ENCODE measurements around the gene UNC5A.

Gene UNC5A

GRCh38 chr5:176831425-176831824 is 21.1 kb downstream of the UNC5A start:
- no peak overlapping the region for H3K27ac ChIP-seq (ENCODE audit: low read length)
- H3K4me2 ChIP-seq (ENCODE audit: insufficient read depth, low read length), result no peak overlapping the region
- 0 out of 2 replicates have a peak, but pooled peaks cover 4% of the 10 kb centered on the region for H4K20me1 ChIP-seq (ENCODE audit: insufficient read depth, low read length)
- no peaks in the 10 kb centered on the region for H3K4me1 ChIP-seq (ENCODE audit: insufficient read depth, low read length)
- no peaks in the 10 kb centered on the region for H3K9me3 ChIP-seq (ENCODE audit: insufficient read depth, low read length, severe bottlenecking)
- no peaks in the 10 kb centered on the region for H3K27me3 ChIP-seq (ENCODE audit: insufficient read depth, low read length, poor library complexity)
- no peak for DNase-seq
- TF ChIP-seq CTCF (IDR thresholded peaks at IDR 0.05; ENCODE audit: borderline replicate concordance, extremely low read depth, low read length, poor library complexity, severe bottlenecking) (no peak), EZH2 (IDR thresholded peaks at IDR 0.05; ENCODE audit: borderline replicate concordance, low read depth, low read length, severe bottlenecking) (no peak)
- H3K36me3 ChIP-seq (ENCODE audit: insufficient read depth, low read length), result no peaks in the 10 kb centered on the region
- H2AFZ ChIP-seq (ENCODE audit: low read depth, low read length), result no peak overlapping the region
- no peak overlapping the region for H3K9ac ChIP-seq (ENCODE audit: low read depth, low read length)
- no peaks in the 10 kb centered on the region for H3K79me2 ChIP-seq (ENCODE audit: insufficient read depth, low read length)
- ATAC-seq (ENCODE audit: insufficient read depth, low read depth), result no peak
- no peak overlapping the region for H3K4me3 ChIP-seq (ENCODE audit: low read depth in 1 of 2, low read length in 2 of 2)

- H3K9me3 ChIP-seq (ENCODE audit: insufficient read depth, low read length, severe bottlenecking), result no peaks in the 10 kb centered on the region
- H2AFZ ChIP-seq (ENCODE audit: low read depth, low read length), result no peak overlapping the region
- H3K36me3 ChIP-seq (ENCODE audit: insufficient read depth, low read length), result no peaks in the 10 kb centered on the region
- DNase-seq, result no peak
- no peak overlapping the region for H3K4me3 ChIP-seq (ENCODE audit: low read depth in 1 of 2, low read length in 2 of 2)
- no peak for TF ChIP-seq EZH2 (IDR thresholded peaks at IDR 0.05; ENCODE audit: borderline replicate concordance, low read depth, low read length, severe bottlenecking)
- no peak for TF ChIP-seq CTCF (IDR thresholded peaks at IDR 0.05; ENCODE audit: borderline replicate concordance, extremely low read depth, low read length, poor library complexity, severe bottlenecking)
- no peaks in the 10 kb centered on the region for H3K27me3 ChIP-seq (ENCODE audit: insufficient read depth, low read length, poor library complexity)
- no peak overlapping the region for H3K9ac ChIP-seq (ENCODE audit: low read depth, low read length)
- no peak overlapping the region for H3K27ac ChIP-seq (ENCODE audit: low read length)
- no peak for ATAC-seq (ENCODE audit: insufficient read depth, low read depth)
- H4K20me1 ChIP-seq (ENCODE audit: insufficient read depth, low read length), result peaks cover 9% of the 10 kb centered on the region
- no peak overlapping the region for H3K4me2 ChIP-seq (ENCODE audit: insufficient read depth, low read length)
- no peaks in the 10 kb centered on the region for H3K79me2 ChIP-seq (ENCODE audit: insufficient read depth, low read length)
- H3K4me1 ChIP-seq (ENCODE audit: insufficient read depth, low read length), result no peaks in the 10 kb centered on the region
Observed at GRCh38 chr5:176832162-176832561, 21.8 kb downstream of the UNC5A start.

- no peak for ATAC-seq (ENCODE audit: insufficient read depth, low read depth)
Observed at GRCh38 chr5:176833286-176833685, 22.9 kb downstream of the UNC5A start.

More at GRCh38 chr5:176833286-176833685, 22.9 kb downstream of the UNC5A start:
- Histone ChIP-seq H2AFZ (ENCODE audit: low read depth, low read length) (no peak overlapping the region), H3K4me2 (ENCODE audit: insufficient read depth, low read length) (no peak overlapping the region), H3K27ac (ENCODE audit: low read length) (no peak overlapping the region), H3K36me3 (ENCODE audit: insufficient read depth, low read length) (no peaks in the 10 kb centered on the region), H3K79me2 (ENCODE audit: insufficient read depth, low read length) (no peaks in the 10 kb centered on the region), H3K4me3 (ENCODE audit: low read depth in 1 of 2, low read length in 2 of 2) (no peak overlapping the region), H4K20me1 (ENCODE audit: insufficient read depth, low read length) (peaks cover 12% of the 10 kb centered on the region), H3K4me1 (ENCODE audit: insufficient read depth, low read length) (no peaks in the 10 kb centered on the region), H3K27me3 (ENCODE audit: insufficient read depth, low read length, poor library complexity) (no peaks in the 10 kb centered on the region), H3K9ac (ENCODE audit: low read depth, low read length) (no peak overlapping the region), H3K9me3 (ENCODE audit: insufficient read depth, low read length, severe bottlenecking) (no peaks in the 10 kb centered on the region)
- no peak for DNase-seq
- TF ChIP-seq EZH2 (IDR thresholded peaks at IDR 0.05; ENCODE audit: borderline replicate concordance, low read depth, low read length, severe bottlenecking) (no peak), CTCF (IDR thresholded peaks at IDR 0.05; ENCODE audit: borderline replicate concordance, extremely low read depth, low read length, poor library complexity, severe bottlenecking) (no peak)
